Colon (tissue), 2 donors: ENCODE results near the gene EML1.

Experiments
- FAIRE-seq: peaks from 2 replicates; lab custom pipeline; 2012; peaks lifted over from hg19 to GRCh38; lab: Jason Lieb, UNC
- donor health status: control.
- donor health status: control.

EML1 gene

GRCh38 chr14:99872786-99873440 is 79.7 kb downstream of the EML1 start:
- no peak for FAIRE-seq

- no peak for FAIRE-seq
Measured at GRCh38 chr14:99873653-99874052, 80.4 kb downstream of the EML1 start.

- FAIRE-seq = no peak
Measured at GRCh38 chr14:99874306-99874705, 81.1 kb downstream of the EML1 start.

- FAIRE-seq = no peak
Measured at GRCh38 chr14:99875421-99875820, 82.2 kb downstream of the EML1 start.

- no peak for FAIRE-seq
Measured at GRCh38 chr14:99875836-99876235, 82.6 kb downstream of the EML1 start.

- no peak for FAIRE-seq
Measured at GRCh38 chr14:99876406-99876805, 83.2 kb downstream of the EML1 start.

- FAIRE-seq = no peak
Measured at GRCh38 chr14:99878563-99878962, 85.3 kb downstream of the EML1 start.

- FAIRE-seq = no peak
Measured at GRCh38 chr14:99879401-99880295, 86.4 kb downstream of the EML1 start.

- FAIRE-seq = no peak
Measured at GRCh38 chr14:99880651-99881420, 87.6 kb downstream of the EML1 start.

- FAIRE-seq = no peak
Measured at GRCh38 chr14:99883866-99884650, 90.8 kb downstream of the EML1 start.

GRCh38 chr14:99884834-99885648 is 91.8 kb downstream of the EML1 start:
- FAIRE-seq = peak; percentile 75

- no peak for FAIRE-seq
Measured at GRCh38 chr14:99885649-99885958, 92.4 kb downstream of the EML1 start.

- FAIRE-seq = no peak
Measured at GRCh38 chr14:99887407-99887806, 94.2 kb downstream of the EML1 start.

- FAIRE-seq = no peak
Measured at GRCh38 chr14:99888149-99888548, 94.9 kb downstream of the EML1 start.

GRCh38 chr14:99889268-99889667 is 96.1 kb downstream of the EML1 start:
- no peak for FAIRE-seq

GRCh38 chr14:99891266-99891665 is 98.1 kb downstream of the EML1 start:
- FAIRE-seq = no peak

- no peak for FAIRE-seq
Measured at GRCh38 chr14:99891900-99892299, 98.7 kb downstream of the EML1 start.

GRCh38 chr14:99892406-99892805 is 99.2 kb downstream of the EML1 start:
- FAIRE-seq = no peak

GRCh38 chr14:99896361-99896760 is 103.1 kb downstream of the EML1 start:
- no peak for FAIRE-seq

- no peak for FAIRE-seq
Measured at GRCh38 chr14:99899578-99900178, 106.5 kb downstream of the EML1 start.

GRCh38 chr14:99902925-99903324 is 109.7 kb downstream of the EML1 start:
- no peak for FAIRE-seq
